Measurements from ENCODE around the gene FOXL1.

The FOXL1 gene

GRCh38 chr16:86549076-86549892 lies 29.1 kb upstream of the FOXL1 start:
- no peak for DNase-seq (ENCODE audit: low spot score)

- no peak for DNase-seq (ENCODE audit: low spot score)
These were observed 28.5 kb upstream of the FOXL1 start for GRCh38 chr16:86549893-86550190.

GRCh38 chr16:86550281-86550680 lies 28.1 kb upstream of the FOXL1 start:
- DNase-seq (ENCODE audit: low spot score): no peak

GRCh38 chr16:86553356-86553755 lies 25.0 kb upstream of the FOXL1 start:
- no peak for DNase-seq (ENCODE audit: low spot score)

- no peak for DNase-seq (ENCODE audit: low spot score)
These were observed 23.8 kb upstream of the FOXL1 start for GRCh38 chr16:86554599-86554916.

- DNase-seq (ENCODE audit: low spot score): peak; percentile 90
These were observed 23.2 kb upstream of the FOXL1 start, which contains the start of gene MTHFSD for GRCh38 chr16:86554917-86555703. MTHFSD (minus strand) TSS chr16:86555235; CDS start chr16:86555184, 51 bp downstream.

- no peak for DNase-seq (ENCODE audit: low spot score)
These were observed 22.7 kb upstream of the FOXL1 start for GRCh38 chr16:86555704-86556075.

GRCh38 chr16:86556576-86556975 lies 21.8 kb upstream of the FOXL1 start:
- no peak for DNase-seq (ENCODE audit: low spot score)

GRCh38 chr16:86557587-86557986 lies 20.8 kb upstream of the FOXL1 start:
- DNase-seq (ENCODE audit: low spot score): no peak

- no peak for DNase-seq (ENCODE audit: low spot score)
These were observed 19.8 kb upstream of the FOXL1 start for GRCh38 chr16:86558355-86559193.

- no peak for DNase-seq (ENCODE audit: low spot score)
These were observed 18.5 kb upstream of the FOXL1 start for GRCh38 chr16:86559802-86560305.

- no peak for DNase-seq (ENCODE audit: low spot score)
These were observed 16.0 kb upstream of the FOXL1 start for GRCh38 chr16:86562356-86562755.

- peak; percentile 85 for DNase-seq (ENCODE audit: low spot score)
These were observed 14.6 kb upstream of the FOXL1 start for GRCh38 chr16:86563469-86564345.

- no peak for DNase-seq (ENCODE audit: low spot score)
These were observed 13.1 kb upstream of the FOXL1 start for GRCh38 chr16:86565181-86565631.

GRCh38 chr16:86565644-86566511 lies 12.5 kb upstream of the FOXL1 start:
- no peak for DNase-seq (ENCODE audit: low spot score)

- DNase-seq (ENCODE audit: low spot score): no peak
These were observed 11.8 kb upstream of the FOXL1 start, which contains the start of gene FOXC2 for GRCh38 chr16:86566601-86566965. FOXC2 (plus strand) TSS chr16:86566829; CDS start chr16:86567336, 507 bp downstream.

- no peak for DNase-seq (ENCODE audit: low spot score)
These were observed 11.2 kb upstream of the FOXL1 start for GRCh38 chr16:86566966-86567700.

- no peak for DNase-seq (ENCODE audit: low spot score)
These were observed 10.4 kb upstream of the FOXL1 start for GRCh38 chr16:86567701-86568581.

Data from putamen (tissue), 1 donor.